SU-DHL-6 (cell line): ENCODE data around the gene KLK2.

Experiments used
- EZH2phosphoT487 ChIP-seq: fragments of 200-600 bp; sonication (generic), shearing (Covaris generic); conservative IDR thresholded peaks from 2 replicates; pipeline ENCODE4 v1.6.1; 2018; ENCODE audit warnings: mild to moderate bottlenecking, antibody characterized with exemption, low read length, moderate library complexity, mixed read lengths
- TF ChIP-seq, protein P1 (sequence below): fragments of 200-600 bp; sonication (generic); IDR thresholded peaks from one replicate; pipeline ENCODE4 v1.5.1; 2017; ENCODE audit warnings: antibody characterized with exemption, mild to moderate bottlenecking, low read length, moderate library complexity; ENCODE audit not compliant: insufficient read depth, poor library complexity, severe bottlenecking

DNA sequence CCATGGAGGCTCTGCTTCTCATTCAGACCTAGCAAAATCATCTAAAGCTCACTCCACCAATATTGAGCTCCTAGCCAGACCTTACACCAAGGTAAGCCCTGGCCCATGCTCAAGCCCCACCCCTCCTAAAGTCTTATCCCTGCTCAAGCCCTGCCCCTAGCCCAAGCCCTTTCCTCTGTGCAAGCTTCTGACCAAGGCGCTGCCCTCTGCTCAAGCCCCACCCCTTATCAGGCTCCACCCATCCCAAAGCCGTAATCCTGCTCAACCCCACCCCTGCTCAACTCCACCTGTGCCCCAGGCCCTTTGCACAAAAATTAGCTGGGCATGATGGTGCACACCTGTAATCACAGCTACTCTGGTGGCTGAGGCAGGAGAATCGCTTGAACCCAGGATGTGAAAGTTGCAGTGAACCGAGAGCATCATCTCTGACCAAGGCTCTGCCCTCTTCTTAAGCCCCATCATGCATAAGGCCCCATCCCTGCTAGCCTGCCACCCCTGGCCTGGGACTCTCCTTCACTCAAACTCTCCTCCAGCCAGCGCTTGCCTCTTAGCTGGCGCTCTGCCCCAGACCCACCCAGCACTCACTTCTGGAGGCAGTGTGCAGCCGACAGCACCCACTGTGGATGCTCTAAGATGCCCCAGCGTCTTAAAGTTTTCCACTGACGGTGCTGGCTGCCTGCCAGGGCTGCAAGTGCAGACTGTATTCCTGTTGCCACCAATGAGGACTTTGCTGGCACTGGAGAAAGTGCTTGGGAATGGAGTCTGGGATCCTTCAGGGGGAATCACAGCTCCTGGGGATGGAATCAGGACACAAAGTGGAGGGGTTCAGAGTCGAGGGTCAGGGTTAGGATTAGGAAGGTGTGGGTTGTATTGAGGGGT lies 21.5 kb downstream of the KLK2 start:
- TF ChIP-seq, protein P1, sequence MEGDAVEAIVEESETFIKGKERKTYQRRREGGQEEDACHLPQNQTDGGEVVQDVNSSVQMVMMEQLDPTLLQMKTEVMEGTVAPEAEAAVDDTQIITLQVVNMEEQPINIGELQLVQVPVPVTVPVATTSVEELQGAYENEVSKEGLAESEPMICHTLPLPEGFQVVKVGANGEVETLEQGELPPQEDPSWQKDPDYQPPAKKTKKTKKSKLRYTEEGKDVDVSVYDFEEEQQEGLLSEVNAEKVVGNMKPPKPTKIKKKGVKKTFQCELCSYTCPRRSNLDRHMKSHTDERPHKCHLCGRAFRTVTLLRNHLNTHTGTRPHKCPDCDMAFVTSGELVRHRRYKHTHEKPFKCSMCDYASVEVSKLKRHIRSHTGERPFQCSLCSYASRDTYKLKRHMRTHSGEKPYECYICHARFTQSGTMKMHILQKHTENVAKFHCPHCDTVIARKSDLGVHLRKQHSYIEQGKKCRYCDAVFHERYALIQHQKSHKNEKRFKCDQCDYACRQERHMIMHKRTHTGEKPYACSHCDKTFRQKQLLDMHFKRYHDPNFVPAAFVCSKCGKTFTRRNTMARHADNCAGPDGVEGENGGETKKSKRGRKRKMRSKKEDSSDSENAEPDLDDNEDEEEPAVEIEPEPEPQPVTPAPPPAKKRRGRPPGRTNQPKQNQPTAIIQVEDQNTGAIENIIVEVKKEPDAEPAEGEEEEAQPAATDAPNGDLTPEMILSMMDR: no peak
- TF ChIP-seq EZH2phosphoT487: no peak
